Activated T-cell treated with anti-CD3 and anti-CD28 coated beads for 1 hour (primary cell): ENCODE data around the gene VPS18.
A peak's percentile ranks its signal among the peaks of the same experiment; 100 is the strongest.
"Not testable (repeated sequence)": the region's sequence is repeated elsewhere in the genome, so short reads cannot be mapped to it uniquely, and the experiment has no call there.

Experiments
- DNase-seq: peaks from one replicate; pipeline ENCODE4 v3.0.0-alpha.2; 2020; ENCODE audit warnings: low read depth

VPS18 gene, protein sequence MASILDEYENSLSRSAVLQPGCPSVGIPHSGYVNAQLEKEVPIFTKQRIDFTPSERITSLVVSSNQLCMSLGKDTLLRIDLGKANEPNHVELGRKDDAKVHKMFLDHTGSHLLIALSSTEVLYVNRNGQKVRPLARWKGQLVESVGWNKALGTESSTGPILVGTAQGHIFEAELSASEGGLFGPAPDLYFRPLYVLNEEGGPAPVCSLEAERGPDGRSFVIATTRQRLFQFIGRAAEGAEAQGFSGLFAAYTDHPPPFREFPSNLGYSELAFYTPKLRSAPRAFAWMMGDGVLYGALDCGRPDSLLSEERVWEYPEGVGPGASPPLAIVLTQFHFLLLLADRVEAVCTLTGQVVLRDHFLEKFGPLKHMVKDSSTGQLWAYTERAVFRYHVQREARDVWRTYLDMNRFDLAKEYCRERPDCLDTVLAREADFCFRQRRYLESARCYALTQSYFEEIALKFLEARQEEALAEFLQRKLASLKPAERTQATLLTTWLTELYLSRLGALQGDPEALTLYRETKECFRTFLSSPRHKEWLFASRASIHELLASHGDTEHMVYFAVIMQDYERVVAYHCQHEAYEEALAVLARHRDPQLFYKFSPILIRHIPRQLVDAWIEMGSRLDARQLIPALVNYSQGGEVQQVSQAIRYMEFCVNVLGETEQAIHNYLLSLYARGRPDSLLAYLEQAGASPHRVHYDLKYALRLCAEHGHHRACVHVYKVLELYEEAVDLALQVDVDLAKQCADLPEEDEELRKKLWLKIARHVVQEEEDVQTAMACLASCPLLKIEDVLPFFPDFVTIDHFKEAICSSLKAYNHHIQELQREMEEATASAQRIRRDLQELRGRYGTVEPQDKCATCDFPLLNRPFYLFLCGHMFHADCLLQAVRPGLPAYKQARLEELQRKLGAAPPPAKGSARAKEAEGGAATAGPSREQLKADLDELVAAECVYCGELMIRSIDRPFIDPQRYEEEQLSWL

DNA sequence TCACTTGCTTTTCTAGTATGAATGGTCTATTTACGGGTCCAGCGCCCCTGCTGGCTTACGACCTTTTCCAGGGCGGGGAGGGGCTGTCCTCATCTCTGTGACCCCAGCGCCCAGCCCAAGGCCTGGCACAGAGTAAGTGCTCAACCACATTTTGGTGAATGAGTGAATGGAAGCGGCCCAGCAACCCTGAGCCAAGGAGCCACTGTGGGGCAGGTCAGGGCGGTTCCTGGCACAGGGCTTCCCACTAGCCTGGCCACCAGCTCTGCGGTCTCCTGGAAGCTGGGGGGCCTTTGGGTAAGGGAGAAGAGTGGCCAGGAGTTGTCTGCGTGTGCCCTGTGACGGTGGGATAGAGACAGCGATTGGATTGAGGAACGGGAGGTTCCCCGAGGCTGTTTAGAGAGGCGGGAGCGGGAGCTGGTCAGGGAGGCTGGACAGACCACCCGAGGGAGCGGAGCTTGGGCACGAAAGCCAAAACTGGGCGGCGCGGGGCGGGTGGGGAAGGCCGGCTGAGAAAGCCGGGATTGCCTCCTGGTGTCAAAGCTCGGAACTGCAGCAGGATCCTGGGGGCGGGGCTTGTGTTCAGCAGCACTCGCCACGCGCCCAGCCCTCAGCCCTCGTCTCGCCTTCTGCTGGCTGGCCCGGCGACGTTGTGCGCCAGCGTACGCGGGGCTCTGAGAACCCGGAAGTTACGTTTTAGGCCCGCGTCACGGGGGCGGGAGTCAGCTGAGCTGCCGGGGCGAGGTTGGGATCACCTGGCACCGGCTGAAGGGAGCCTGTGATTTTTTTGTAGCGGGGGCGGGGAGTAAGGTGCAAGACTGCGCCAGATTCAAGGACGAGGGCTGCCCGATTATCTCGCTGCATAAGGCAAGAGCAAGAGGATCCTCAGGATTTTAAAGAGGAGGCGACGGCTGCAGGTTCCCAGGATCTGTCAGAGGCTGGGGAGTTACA, at the start of gene VPS18:
VPS18 (plus strand) TSS at position 718 of the 948 bp plus-strand sequence. CDS start 319 bp downstream, outside the sequence.
- peak; percentile 98 for DNase-seq

GRCh38 chr15:40844696-40845030, 49.6 kb upstream of the VPS18 start:
- peak; percentile 22 for DNase-seq

DNA sequence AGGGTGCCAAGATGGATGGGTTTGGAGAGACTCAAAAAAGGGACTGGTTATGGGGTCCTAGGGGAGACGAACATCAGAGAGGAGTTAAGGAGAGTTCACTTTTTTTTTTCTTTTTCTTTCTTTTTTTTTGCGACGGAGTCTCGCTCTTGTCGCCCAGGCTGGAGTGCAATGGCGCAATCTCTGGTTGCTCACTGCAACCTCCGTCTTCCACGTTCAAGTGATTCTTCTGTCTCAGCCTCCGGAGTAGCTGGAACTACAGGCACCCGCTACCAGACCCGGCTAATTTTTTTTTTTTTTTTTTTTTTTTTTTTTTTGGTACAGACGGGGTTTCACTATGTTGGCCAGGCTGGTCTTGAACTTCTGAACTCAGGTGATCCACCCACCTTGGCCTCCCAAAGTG, 49.2 kb upstream of the VPS18 start:
- DNase-seq: no peak

GRCh38 chr15:40845511-40846284, 48.6 kb upstream of the VPS18 start:
- DNase-seq: no peak

DNA sequence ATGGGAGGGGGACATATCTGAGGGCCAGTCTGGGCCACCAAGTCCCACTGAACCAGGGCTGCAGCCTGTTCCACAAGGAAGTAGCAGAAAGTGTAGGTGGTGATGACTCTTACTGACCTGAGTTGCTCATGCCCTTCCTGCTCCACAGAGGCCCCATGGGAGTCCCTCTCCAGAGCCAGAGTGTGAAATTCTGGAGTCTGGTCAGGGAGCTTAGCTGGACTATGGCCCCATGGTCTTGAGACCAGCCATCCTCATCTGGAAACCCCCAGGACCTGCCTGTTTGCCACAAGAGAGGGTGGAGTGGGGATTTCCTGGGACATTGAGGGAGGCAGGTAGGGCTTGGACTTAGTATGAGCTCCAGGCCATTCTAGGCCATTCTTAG, 47.4 kb upstream of the VPS18 start:
- DNase-seq: no peak

DNA sequence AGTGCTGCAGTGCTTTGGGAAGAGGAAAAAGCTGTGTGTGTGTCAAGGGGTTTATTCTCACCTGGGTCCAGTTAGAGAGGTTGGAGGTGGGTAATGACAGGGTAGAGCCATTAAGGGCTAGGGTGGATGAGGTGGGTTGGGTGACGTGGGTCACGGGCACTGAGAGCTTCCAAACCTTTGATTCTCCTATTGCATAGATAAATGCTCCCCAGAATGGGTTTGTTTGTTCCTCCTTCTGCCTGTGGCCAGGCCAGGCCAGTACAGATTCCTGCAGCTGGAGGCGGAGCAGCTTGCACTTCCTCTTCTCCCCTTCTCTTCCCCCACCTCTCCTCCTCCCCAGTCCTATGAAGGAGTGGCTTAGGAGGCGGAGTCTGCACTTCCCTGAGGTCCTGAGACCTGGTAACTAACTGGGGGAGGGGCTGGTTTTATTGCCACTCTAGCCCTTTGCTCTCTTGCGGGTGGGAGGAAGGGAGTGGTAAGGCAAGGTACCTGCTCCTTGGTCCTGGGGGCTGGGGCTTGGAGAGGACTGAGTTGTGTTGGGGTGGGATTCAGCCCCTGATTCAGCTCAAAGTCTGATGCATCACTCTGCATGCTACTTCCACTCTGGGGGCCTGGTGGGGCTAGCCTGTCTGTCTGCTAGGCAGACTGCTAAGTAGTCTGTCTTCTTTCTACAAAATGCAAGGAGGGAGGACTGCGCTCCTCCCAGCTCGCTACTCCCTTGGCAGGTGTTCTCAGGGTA, 46.9 kb upstream of the VPS18 start:
- no peak for DNase-seq

GRCh38 chr15:40850576-40851112, 43.6 kb upstream of the VPS18 start:
- DNase-seq: no peak

DNA sequence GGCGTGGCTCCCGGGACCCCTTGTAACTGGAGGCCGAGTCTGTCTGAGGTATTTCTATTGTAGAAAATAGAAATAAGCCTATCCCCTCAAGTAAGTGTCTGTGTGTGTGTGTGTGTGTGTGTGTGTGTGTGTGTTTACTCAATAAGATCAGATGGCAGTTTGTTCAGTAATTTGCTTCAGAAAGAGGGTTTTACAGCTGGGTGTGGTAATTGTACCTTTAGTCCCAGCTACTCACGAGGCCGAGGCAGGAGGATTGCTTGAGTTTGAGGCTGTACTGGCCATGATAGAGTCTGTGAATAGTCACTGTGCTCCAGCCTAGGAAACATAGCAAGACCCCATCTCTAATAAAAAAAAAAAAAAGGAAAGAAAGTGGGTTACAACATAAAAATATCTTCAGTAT, 41.7 kb upstream of the VPS18 start:
- no peak for DNase-seq

GRCh38 chr15:40853241-40853890, 40.9 kb upstream of the VPS18 start:
- DNase-seq: no peak

DNA sequence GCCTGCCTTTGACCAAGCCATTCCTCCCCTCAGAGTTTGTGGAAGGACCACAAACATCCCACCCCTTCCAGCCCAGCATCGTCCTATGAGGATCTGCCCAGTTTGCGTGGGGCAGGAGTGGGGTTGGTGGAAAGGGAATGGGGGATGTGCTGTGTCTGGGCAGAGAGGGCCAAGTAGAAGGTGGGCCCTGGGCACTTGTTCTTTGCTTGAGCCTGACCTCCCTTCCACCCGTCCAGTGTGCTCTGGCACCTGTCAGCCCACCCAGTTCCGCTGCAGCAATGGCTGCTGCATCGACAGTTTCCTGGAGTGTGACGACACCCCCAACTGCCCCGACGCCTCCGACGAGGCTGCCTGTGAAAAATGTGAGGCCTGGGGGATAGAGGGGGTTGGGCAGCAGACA, 40.1 kb upstream of the VPS18 start:
- DNase-seq: no peak

- no peak for DNase-seq
Observed at GRCh38 chr15:40855706-40856234, 38.5 kb upstream of the VPS18 start.

DNA sequence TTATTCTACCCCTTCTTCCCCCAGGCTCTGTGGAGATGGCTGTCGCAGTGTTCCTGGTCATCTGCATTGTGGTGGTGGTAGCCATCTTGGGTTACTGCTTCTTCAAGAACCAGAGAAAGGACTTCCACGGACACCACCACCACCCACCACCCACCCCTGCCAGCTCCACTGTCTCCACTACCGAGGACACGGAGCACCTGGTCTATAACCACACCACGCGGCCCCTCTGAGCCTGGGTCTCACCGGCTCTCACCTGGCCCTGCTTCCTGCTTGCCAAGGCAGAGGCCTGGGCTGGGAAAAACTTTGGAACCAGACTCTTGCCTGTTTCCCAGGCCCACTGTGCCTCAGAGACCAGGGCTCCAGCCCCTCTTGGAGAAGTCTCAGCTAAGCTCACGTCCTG, 37.5 kb upstream of the VPS18 start:
- DNase-seq: no peak

DNA sequence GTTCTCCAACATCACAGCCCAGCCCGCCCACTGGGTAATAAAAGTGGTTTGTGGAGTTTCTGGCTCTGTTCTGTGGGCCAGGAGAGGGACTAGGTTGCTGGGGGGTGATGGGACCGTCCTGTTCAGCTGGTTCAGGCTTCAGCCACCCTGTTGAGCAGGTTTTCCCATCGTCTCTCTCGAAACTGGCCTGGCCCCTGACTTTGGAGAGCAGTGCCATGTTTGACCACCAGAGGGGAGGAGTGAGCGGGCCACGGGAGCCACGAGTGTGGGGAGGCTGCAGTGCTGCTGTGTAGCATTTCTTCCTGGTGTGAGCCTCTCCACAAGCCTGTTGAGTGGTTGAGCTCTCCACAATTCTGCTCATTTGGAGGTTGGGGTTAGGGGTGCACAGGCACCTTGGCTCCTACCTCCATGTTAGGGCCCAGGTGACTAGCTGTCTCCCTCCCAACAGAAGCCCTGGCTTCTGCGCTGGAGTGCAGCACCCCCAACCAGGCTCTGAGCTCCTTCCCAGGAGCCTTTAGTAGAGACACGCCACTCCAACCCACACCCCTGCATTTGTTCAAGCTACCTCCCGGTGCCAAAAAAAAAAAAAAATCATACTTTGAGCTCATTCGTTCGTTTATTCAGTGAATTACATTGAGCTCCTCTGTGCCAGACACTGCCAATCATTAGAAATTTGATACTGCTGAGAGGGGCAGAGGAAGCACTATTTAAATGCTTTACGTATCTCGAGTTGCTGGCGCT, 36.5 kb upstream of the VPS18 start:
- peak; percentile 77 for DNase-seq

DNA sequence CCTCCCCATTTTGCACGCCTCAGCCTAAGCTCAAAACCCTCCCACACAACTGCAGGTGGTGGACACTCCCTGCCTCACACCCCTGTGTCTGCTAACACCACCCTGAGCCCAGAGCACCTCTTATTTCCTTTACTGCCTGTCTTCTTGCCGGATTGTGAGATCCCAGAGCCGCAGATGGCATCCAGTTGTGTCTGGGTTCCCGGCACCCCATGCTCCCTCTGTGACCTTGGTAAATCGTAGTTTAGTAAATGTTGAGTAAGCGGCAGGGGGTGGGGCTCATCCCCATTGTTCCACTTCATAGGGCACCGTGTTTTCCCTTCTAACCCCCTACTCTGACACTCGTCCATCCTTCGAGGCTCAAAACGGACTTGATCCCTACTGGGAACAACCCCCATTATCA, 35.5 kb upstream of the VPS18 start:
- no peak for DNase-seq

DNA sequence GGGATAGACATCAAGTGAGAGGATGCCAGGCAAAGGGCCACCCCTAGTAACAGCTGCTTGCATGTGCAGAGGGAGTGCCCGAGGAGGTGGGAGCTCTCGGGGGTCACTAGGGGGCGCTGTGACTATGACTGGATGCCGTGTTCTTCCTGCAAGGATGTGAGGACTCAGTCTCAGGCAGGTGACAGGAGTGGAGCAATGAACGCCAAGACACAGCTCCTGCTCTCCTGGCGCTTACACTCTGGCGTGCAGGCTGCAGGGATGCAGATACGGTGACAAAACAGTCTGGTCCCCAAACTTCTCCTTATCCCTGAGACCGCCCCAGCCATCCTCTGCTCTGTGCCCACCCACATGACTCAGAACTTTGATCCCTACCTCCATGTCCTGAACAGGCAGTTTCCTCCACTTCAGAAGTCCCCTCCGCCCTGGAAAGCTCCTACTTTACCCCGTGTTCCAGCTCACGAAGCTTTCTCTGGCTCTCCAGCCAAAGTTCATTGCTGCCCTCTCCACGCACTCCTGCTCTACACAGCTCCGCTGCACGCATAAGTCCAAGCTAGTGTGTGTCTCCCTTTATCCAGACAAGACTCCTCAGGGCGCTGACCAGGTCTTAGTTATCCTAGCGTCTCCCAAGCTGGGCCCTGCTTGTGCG, 34.9 kb upstream of the VPS18 start:
- DNase-seq: peak; percentile 81

- not testable (repeated sequence) for DNase-seq
Observed at GRCh38 chr15:40861147-40861546, 33.1 kb upstream of the VPS18 start.

DNA sequence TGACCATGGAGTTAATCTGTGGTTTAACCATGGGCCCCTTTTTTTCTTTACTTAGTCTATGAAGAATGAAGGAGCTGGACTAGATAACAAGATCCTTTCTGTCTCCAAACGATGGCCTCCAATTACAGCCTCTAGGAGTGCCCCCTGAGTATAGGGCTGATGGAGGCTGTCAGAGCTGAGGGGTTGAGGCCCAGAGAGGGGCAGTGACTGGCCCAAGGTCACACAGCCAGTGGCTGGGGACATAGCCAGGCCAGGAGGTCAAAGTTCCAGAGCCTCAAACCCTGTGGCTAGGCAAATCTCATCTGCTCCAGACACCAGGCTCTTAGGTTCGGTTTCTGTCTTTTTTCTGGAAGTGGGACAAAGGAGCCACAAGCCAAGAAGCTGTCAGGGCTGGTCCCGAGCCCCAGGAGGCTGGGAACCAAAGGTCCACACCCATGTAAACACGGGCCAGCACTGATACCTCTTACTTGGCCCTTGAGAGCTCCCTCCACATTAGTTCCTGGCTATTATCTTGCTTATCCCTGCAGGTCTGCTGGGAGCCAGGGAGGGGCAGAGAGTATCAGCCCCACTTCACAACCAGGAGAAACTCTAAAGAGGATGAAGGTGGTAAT, 30.5 kb upstream of the VPS18 start:
- DNase-seq: no peak

DNA sequence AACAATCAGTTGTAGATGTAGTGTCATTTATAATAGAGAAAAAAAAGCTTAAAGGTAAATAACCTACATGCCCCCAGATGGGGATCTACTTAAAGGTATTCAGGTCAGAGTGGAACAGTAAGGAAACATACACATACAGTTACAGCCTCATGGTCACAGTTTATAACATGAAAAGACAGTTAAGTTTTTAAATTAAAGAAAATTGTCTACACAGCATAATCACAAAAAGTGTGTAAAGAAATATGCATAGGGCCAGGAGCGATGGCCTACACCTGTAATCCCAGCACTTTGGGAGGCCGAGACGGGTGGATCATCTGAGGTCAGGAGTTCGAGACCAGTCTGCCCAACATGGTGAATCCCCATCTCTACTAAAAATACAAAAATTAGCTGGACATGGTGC, 27.1 kb upstream of the VPS18 start:
- DNase-seq: no peak
